ENCODE results near the gene SCUBE1.

DNA sequence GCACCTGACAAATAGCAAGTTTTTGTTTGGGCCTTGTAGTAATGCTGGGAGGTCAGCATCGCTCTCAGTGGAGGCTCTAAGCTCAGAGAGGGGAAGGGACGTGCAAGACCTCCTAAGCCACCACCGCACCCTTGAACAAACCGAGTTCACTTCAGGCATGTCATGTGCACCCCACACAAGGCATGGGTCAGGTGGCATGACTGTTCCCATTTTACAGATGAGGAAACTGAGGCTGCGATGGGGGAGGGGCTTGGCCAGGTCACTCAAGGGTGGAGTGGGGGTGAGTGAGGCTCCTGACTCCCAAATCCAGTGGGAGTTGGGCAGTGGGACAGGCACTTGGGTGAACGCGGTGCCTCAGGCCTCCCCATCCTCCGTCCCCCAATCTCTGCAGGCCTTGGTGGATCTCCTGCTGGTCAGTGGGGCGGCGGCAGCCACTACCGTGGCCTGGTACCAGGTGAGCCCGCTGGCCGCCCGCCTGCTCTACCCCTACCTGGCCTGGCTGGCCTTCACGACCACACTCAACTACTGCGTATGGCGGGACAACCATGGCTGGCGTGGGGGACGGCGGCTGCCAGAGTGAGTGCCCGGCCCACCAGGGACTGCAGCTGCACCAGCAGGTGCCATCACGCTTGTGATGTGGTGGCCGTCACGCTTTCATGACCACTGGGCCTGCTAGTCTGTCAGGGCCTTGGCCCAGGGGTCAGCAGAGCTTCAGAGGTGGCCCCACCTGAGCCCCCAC is 180.6 kb downstream of the SCUBE1 start:
- TF ChIP-seq EZH2 (IDR thresholded peaks at IDR 0.05; ENCODE audit: insufficient read depth, poor library complexity, severe bottlenecking): no peak
- no peak for TF ChIP-seq EZH2phosphoT487 (IDR thresholded peaks at IDR 0.05; ENCODE audit: insufficient read depth, low read depth)

Measured in GM23248 (cell line).